SK-N-SH (cell line): ENCODE results near the gene DLEC1. TPM values are rescaled to one million over a fixed set of nuclear protein-coding genes. Genes with fewer than 3 reads are reported as not detected.

Experiments used
- CTCF ChIA-PET: fragments of 300-600, 350-600 bp; formaldehyde crosslinking; extraction: SDS; loops from one replicate; lab custom pipeline; 2021; lab: Yijun Ruan, JAX
- POLR2A ChIA-PET: fragments of 350-600 bp; sonication (Branson Sonifier 250); formaldehyde crosslinking; extraction: SDS; loops from one replicate; lab custom pipeline; 2020; ENCODE audit warnings: antibody characterized with exemption, inconsistent platforms; lab: Yijun Ruan, JAX
- DNase-seq: peaks from one replicate; pipeline ENCODE4 v3.0.0; 2012
- H2AFZ ChIP-seq: fragments of 200-600 bp; sonication (generic); 2 replicates; pipeline ENCODE4 v1.8.1; 2016; ENCODE audit warnings: antibody characterized with exemption, mild to moderate bottlenecking, low read depth
- H3F3A ChIP-seq: fragments of 200-600 bp; sonication (generic); replicated peaks from 2 replicates; pipeline ENCODE3; 2016; ENCODE audit warnings: antibody characterized with exemption, mild to moderate bottlenecking; ENCODE audit not compliant: insufficient read depth
- H3K27ac ChIP-seq, 2 experiments: fragments of 200-500 bp in 1 of 2; fragments of 200-600 bp in 1 of 2; sonication (Bioruptor generic) in 1 of 2; sonication (generic), shearing (Covaris generic) in 1 of 2; 2 replicates each; pipeline versions ENCODE4 v1.5.1 to v1.6.1; 2014 to 2016; ENCODE audit warnings: low read depth in 2 of 2, inconsistent platforms in 1 of 2, low read length in 1 of 2, mild to moderate bottlenecking in 1 of 2, mixed read lengths in 1 of 2
- H3K27me3 ChIP-seq: fragments of 200-600 bp; sonication (generic), shearing (Covaris generic); 2 replicates; pipeline ENCODE4 v1.6.1; 2016; ENCODE audit warnings: mixed run types; ENCODE audit not compliant: insufficient read depth
- H3K36me3 ChIP-seq, 2 experiments: fragments of 200-500 bp in 1 of 2; fragments of 200-600 bp in 1 of 2; sonication (Bioruptor generic) in 1 of 2; sonication (generic) in 1 of 2; replicated peaks in 1 of 2; 2 replicates each; pipeline versions ENCODE3 to v1.5.1; 2014 to 2016; ENCODE audit warnings: low read length in 1 of 2, mild to moderate bottlenecking in 1 of 2; ENCODE audit not compliant: insufficient read depth in 2 of 2, control insufficient read depth in 1 of 2
- H3K4me1 ChIP-seq, 2 experiments: fragments of 200-500 bp in 1 of 2; fragments of 200-600 bp in 1 of 2; sonication (Bioruptor generic) in 1 of 2; sonication (generic), shearing (Covaris generic) in 1 of 2; 2 replicates each; pipeline versions ENCODE4 v1.5.1 to v1.6.1; 2014 to 2016; ENCODE audit warnings: low read depth in 1 of 2, low read length in 1 of 2, mixed run types in 1 of 2; ENCODE audit not compliant: insufficient read depth in 2 of 2, control insufficient read depth in 1 of 2
- H3K4me2 ChIP-seq: fragments of 200-600 bp; sonication (generic), shearing (Covaris generic); 2 replicates; pipeline ENCODE4 v1.6.1; 2017; ENCODE audit warnings: mixed run types
- H3K4me3 ChIP-seq, 2 experiments: fragments of 200-500 bp in 1 of 2; fragments of 200-600 bp in 1 of 2; sonication (Bioruptor generic) in 1 of 2; sonication (generic), shearing (Covaris generic) in 1 of 2; 2 replicates each; pipeline versions ENCODE4 v1.5.1 to v1.8.1; 2014 to 2016; ENCODE audit warnings: low read depth in 2 of 2, inconsistent platforms in 1 of 2, low read length in 1 of 2, mild to moderate bottlenecking in 1 of 2, mixed read lengths in 1 of 2, moderate library complexity in 1 of 2
- H3K79me2 ChIP-seq: fragments of 200-600 bp; sonication (generic); 2 replicates; pipeline ENCODE4 v1.8.1; 2017; ENCODE audit warnings: mild to moderate bottlenecking; ENCODE audit not compliant: insufficient read depth
- H3K9ac ChIP-seq: fragments of 200-600 bp; sonication (generic); 2 replicates; pipeline ENCODE4 v1.6.1; 2017; ENCODE audit warnings: mixed run types
- H3K9me2 ChIP-seq: fragments of 200-600 bp; sonication (generic); 2 replicates; pipeline ENCODE4 v1.6.1; 2017; ENCODE audit warnings: mixed run types
- H3K9me3 ChIP-seq: fragments of 200-600 bp; sonication (generic); 2 replicates; pipeline ENCODE4 v1.6.1; 2017; ENCODE audit warnings: mixed run types, mild to moderate bottlenecking, moderate library complexity
- H4K20me1 ChIP-seq: fragments of 200-600 bp; sonication (generic); 2 replicates; pipeline ENCODE4 v1.6.1; 2017; ENCODE audit warnings: mild to moderate bottlenecking, mixed run types; ENCODE audit not compliant: insufficient read depth
- CHD2 ChIP-seq: fragments of 150-350 bp; IDR thresholded peaks from 2 replicates; pipeline ENCODE4 v1.6.1; 2018; ENCODE audit warnings: low read length; ENCODE audit not compliant: partially characterized antibody
- EP300 ChIP-seq, 2 experiments: IDR thresholded peaks; 2 replicates each; pipeline versions ENCODE4 v1.4.0 to v1.6.1; 2012; ENCODE audit warnings: borderline replicate concordance in 1 of 2, low read depth in 1 of 2, low read length in 1 of 2
- GABPA ChIP-seq: IDR thresholded peaks from 2 replicates; pipeline ENCODE4 v1.4.0; 2012; ENCODE audit warnings: low read depth, mild to moderate bottlenecking
- MEF2A ChIP-seq: IDR thresholded peaks from 2 replicates; pipeline ENCODE4 v1.4.0; 2012; ENCODE audit warnings: low read depth, borderline replicate concordance
- MXI1 ChIP-seq: IDR thresholded peaks from 2 replicates; pipeline ENCODE4 v1.6.1; 2012; ENCODE audit warnings: mild to moderate bottlenecking, low read depth, low read length, improper control_type of control experiment
- NFIC ChIP-seq: IDR thresholded peaks from 2 replicates; pipeline ENCODE4 v1.4.0; 2012; ENCODE audit warnings: borderline replicate concordance
- NRF1 ChIP-seq: IDR thresholded peaks from 2 replicates; pipeline ENCODE4 v1.6.1; 2012; ENCODE audit warnings: low read depth, mild to moderate bottlenecking, low read length
- RCOR1 ChIP-seq: fragments of 150-350 bp; IDR thresholded peaks from 2 replicates; pipeline ENCODE4 v1.6.1; 2017; ENCODE audit warnings: antibody characterized with exemption, low read length
- RFX5 ChIP-seq: IDR thresholded peaks from 2 replicates; pipeline ENCODE4 v1.6.1; 2012; ENCODE audit warnings: mild to moderate bottlenecking, improper control_type of control experiment, low read length
- SMC3 ChIP-seq: IDR thresholded peaks from 2 replicates; pipeline ENCODE4 v1.6.1; 2012; ENCODE audit warnings: low read depth, low read length, improper control_type of control experiment
- TEAD4 ChIP-seq: IDR thresholded peaks from 2 replicates; pipeline ENCODE4 v1.4.0; 2012; ENCODE audit warnings: mild to moderate bottlenecking, borderline replicate concordance; ENCODE audit not compliant: insufficient read depth
- WGBS: methylation state at CpG from one replicate; pipeline ENCODE4 v1.1.6; 2017; ENCODE audit warnings: low lambda C conversion rate; 5-methylcytosine and 5-hydroxymethylcytosine counted together
- polyA plus RNA-seq, 3 experiments: library from polyadenylated mRNA; depleted of rRNA; stranded (reverse); fragments of >200 nt; gene quantifications; 2 replicates each; pipeline ENCODE4 v1.2.3, GENCODE V29; 2012
- TF ChIP-seq, protein P1 (sequence below): fragments of 150-350 bp; IDR thresholded peaks from 2 replicates; pipeline ENCODE4 v1.6.1; 2017; ENCODE audit warnings: antibody characterized with exemption, low read length, low read depth, borderline replicate concordance
- TF ChIP-seq, protein P2 (sequence below): fragments of 200-600 bp; sonication (generic); IDR thresholded peaks from 2 replicates; pipeline ENCODE4 v1.6.1; 2017; ENCODE audit warnings: antibody characterized with exemption, mild to moderate bottlenecking, moderate library complexity
- TF ChIP-seq, protein P3 (sequence below): IDR thresholded peaks from 2 replicates; pipeline ENCODE4 v1.4.0; 2012; ENCODE audit warnings: low read depth
- TF ChIP-seq, protein P4 (sequence below): fragments of 150-350 bp; IDR thresholded peaks from 2 replicates; pipeline ENCODE4 v1.6.1; 2016; ENCODE audit warnings: mild to moderate bottlenecking, low read depth, low read length

The DLEC1 gene
- polyA plus RNA-seq, 1 of the 3 experiments (the other 2 are of a cell fraction) = 0.02 TPM

DNA sequence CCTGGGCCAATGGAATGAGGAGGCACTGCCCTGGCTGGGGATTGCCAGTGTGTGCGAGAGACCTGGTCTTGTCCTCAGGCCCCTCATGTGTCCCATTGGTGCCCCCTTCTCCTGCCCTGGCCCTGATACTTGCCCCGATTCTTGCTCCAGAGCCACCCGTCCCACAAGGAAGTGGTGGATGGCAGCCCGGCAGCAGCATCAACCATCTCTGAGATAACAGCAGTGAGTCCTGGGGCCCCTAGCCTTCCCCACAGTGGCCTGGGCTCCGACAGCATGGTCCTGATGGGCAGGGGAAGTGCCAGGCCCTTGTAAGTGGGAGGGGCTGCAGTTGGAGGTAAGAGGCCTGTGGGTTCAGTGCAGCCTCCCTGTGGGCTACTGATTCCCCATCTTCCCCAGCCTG lies 33.0 kb upstream of the DLEC1 start:
- no peak overlapping the region for H3K4me3 ChIP-seq
- no peak overlapping the region for H3K4me2 ChIP-seq
- ChIA-PET POLR2A (no interaction called here), CTCF (interaction anchor here (1.0 to 1.2 kb wide), 4 partner anchors 9 to 31 kb away, joined by 3 to 5 read pairs (median 4); no protein-coding TSS in a partner anchor)
- H3K9ac ChIP-seq = no peak overlapping the region
- H3K27ac ChIP-seq = no peak overlapping the region
- no peak for DNase-seq
- H4K20me1 ChIP-seq = no peaks in the 10 kb centered on the region
- no peaks in the 10 kb centered on the region; a peak in 1 of 4 replicates for H3K4me1 ChIP-seq
- TF ChIP-seq, protein P1, sequence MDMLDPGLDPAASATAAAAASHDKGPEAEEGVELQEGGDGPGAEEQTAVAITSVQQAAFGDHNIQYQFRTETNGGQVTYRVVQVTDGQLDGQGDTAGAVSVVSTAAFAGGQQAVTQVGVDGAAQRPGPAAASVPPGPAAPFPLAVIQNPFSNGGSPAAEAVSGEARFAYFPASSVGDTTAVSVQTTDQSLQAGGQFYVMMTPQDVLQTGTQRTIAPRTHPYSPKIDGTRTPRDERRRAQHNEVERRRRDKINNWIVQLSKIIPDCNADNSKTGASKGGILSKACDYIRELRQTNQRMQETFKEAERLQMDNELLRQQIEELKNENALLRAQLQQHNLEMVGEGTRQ = no peak
- TF ChIP-seq, protein P2, sequence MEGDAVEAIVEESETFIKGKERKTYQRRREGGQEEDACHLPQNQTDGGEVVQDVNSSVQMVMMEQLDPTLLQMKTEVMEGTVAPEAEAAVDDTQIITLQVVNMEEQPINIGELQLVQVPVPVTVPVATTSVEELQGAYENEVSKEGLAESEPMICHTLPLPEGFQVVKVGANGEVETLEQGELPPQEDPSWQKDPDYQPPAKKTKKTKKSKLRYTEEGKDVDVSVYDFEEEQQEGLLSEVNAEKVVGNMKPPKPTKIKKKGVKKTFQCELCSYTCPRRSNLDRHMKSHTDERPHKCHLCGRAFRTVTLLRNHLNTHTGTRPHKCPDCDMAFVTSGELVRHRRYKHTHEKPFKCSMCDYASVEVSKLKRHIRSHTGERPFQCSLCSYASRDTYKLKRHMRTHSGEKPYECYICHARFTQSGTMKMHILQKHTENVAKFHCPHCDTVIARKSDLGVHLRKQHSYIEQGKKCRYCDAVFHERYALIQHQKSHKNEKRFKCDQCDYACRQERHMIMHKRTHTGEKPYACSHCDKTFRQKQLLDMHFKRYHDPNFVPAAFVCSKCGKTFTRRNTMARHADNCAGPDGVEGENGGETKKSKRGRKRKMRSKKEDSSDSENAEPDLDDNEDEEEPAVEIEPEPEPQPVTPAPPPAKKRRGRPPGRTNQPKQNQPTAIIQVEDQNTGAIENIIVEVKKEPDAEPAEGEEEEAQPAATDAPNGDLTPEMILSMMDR = no peak
- TF ChIP-seq SMC3 (no peak), MEF2A (no peak), NRF1 (no peak), GABPA (no peak), RCOR1 (no peak), RFX5 (no peak), EP300 (IDR thresholded peaks at IDR 0.05; ENCODE audit: borderline replicate concordance in 1 of 2, low read depth in 1 of 2, low read length in 1 of 2) (no peak), CHD2 (no peak), TEAD4 (no peak), NFIC (no peak), MXI1 (no peak)
- TF ChIP-seq, protein P3, sequence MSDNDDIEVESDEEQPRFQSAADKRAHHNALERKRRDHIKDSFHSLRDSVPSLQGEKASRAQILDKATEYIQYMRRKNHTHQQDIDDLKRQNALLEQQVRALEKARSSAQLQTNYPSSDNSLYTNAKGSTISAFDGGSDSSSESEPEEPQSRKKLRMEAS = no peak
- TF ChIP-seq, protein P4, sequence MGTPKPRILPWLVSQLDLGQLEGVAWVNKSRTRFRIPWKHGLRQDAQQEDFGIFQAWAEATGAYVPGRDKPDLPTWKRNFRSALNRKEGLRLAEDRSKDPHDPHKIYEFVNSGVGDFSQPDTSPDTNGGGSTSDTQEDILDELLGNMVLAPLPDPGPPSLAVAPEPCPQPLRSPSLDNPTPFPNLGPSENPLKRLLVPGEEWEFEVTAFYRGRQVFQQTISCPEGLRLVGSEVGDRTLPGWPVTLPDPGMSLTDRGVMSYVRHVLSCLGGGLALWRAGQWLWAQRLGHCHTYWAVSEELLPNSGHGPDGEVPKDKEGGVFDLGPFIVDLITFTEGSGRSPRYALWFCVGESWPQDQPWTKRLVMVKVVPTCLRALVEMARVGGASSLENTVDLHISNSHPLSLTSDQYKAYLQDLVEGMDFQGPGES = no peak
- no peaks in the 10 kb centered on the region for H3K9me3 ChIP-seq
- no peaks in the 10 kb centered on the region for H3K79me2 ChIP-seq
- H3K36me3 ChIP-seq = peaks cover 0 to 32% of the 10 kb centered on the region in 2 experiments
- H3F3A ChIP-seq = no peaks in the 10 kb centered on the region
- H2AFZ ChIP-seq = no peak overlapping the region
- no peaks in the 10 kb centered on the region for H3K27me3 ChIP-seq
- no peaks in the 10 kb centered on the region for H3K9me2 ChIP-seq
- 81% methylated on average over 5 of the region's 5 CpGs for WGBS
